IPS-15b (cell line): ENCODE data around the gene TVP23A.
"Not testable (repeated sequence)": the region's sequence is repeated elsewhere in the genome, so short reads cannot be mapped to it uniquely, and the experiment has no call there.

Experiments
- H3K27me3 ChIP-seq: one replicate; pipeline ENCODE4 v1.6.1; 2013; ENCODE audit warnings: low read length; ENCODE audit not compliant: control insufficient read depth, insufficient read depth
- H3K36me3 ChIP-seq: one replicate; pipeline ENCODE4 v1.6.1; 2013; ENCODE audit warnings: low read length; ENCODE audit not compliant: control insufficient read depth, insufficient read depth
- H3K4me1 ChIP-seq: one replicate; pipeline ENCODE4 v1.6.1; 2013; ENCODE audit warnings: mild to moderate bottlenecking, low read length; ENCODE audit not compliant: control insufficient read depth, insufficient read depth
- H3K4me3 ChIP-seq: one replicate; pipeline ENCODE4 v1.5.1; 2013; ENCODE audit warnings: low read depth, low read length
- H3K9ac ChIP-seq: one replicate; pipeline ENCODE4 v1.6.1; 2013; ENCODE audit warnings: low read depth, mild to moderate bottlenecking, low read length
- H3K9me3 ChIP-seq: one replicate; pipeline ENCODE4 v1.6.1; 2013; ENCODE audit warnings: mild to moderate bottlenecking, low read length; ENCODE audit not compliant: control insufficient read depth, insufficient read depth

TVP23A gene

DNA sequence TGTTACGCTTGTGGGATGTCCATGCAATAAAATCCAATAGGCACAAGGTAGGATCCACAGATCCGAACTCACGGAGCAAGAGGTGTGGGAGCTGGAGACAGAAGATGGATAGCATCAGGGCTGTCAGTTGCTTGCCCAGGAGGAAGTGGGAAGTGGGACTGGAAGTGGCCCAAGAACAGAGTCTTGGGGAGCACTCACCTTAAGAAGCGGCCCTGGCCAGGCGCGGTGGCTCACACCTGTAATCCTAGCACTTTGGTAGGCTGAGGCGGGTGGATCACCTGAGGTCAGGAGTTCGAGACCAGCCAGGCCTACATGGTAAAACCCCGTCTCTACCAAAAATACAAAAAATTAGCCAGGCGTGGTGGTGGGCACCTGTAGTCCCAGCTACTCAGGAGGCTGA, 77.3 kb downstream of the TVP23A start:
- H3K9me3 ChIP-seq, H3K9ac ChIP-seq, H3K4me3 ChIP-seq, H3K27me3 ChIP-seq, H3K4me1 ChIP-seq, H3K36me3 ChIP-seq: not testable (repeated sequence)

- Histone ChIP-seq H3K27me3 (no peaks in the 10 kb centered on the region), H3K9ac (no peak overlapping the region), H3K4me1 (no peaks in the 10 kb centered on the region), H3K9me3 (no peaks in the 10 kb centered on the region), H3K36me3 (no peaks in the 10 kb centered on the region), H3K4me3 (no peak overlapping the region)
Measured at GRCh38 chr16:10740845-10741208, 77.8 kb downstream of the TVP23A start.

DNA sequence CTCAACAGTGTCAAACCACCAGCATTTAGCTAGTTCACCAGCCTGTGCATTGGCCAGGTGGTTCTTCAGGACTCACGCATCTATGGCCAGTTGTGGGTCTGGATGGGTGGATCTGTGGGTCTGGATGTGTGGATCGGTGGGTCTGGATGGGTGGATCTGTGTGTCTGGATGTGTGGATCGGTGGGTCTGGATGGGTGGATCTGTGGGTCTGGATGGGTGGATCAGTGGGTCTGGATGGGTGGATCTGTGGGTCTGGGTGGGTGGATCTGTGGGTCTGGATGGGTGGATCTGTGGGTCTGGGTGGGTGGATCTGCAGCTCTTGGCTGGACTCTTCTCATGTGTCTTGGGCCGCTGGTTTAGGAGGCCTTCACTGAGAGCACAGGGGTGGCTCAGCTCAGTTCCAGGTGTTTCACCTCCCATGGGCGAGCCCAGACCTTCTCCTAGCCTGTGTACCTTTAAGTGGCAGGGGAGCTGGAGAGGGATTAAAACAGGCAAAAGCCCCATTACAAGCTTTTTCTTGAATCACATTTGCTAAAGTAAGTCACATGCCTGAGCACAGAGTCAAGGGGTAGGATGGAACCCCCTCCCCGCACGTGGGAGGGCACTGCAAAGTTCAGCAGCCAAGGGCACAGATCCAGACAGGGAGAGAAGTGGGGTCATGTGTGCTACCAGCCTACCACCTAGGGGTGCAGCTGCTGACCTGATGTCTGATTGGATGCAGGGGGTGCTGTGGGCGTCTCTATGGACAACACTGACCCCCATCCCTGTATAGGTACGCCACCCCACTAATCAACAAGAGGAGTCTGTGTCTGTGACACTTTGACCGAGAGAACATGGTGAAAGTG, 78.4 kb downstream of the TVP23A start:
- no peak overlapping the region for H3K4me3 ChIP-seq
- no peaks in the 10 kb centered on the region for H3K36me3 ChIP-seq
- no peak overlapping the region for H3K9ac ChIP-seq
- no peaks in the 10 kb centered on the region for H3K27me3 ChIP-seq
- H3K9me3 ChIP-seq: no peaks in the 10 kb centered on the region
- H3K4me1 ChIP-seq: no peaks in the 10 kb centered on the region

DNA sequence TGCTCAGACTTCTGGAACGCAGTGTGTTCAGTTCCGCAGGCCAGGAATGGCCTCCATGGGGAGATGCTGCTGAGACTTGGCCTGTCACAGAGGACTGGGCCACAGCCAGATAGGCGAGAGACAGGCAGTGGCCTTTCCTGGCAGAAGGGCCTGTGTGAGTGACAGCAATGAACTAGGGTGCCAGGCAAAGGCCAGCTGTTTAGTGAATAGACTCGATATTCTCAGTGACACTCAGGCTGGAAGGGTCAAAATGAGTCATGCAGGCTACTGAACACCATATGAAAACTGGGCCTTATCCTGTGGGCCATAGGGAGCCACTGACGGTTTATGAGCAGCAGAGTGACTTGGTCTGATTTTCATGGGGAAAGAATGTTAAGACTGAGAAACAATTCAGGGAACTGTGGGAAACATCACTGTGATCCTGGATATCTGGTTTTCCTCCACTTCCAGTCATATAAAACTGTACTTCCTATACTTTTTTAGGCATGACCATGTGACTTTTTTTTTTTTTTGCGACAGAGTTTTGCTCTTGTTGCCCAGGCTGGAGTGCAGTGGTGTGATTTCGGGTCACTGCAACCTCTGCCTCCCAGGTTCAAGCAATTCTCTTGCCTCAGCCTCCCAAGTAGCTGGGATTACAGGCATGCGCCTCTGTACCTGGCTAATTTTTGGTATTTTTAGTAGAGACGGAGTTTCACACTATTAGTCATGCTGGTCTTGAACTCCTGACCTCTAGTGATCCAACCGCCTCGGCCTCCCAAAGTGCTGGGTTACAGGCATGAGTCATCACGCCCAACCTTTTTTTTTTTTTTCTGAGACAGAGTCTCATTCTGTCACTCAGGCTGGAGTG, 80.1 kb downstream of the TVP23A start:
- H3K4me3 ChIP-seq: no peak overlapping the region
- H3K36me3 ChIP-seq: no peaks in the 10 kb centered on the region
- H3K9ac ChIP-seq: no peak overlapping the region
- H3K27me3 ChIP-seq: no peaks in the 10 kb centered on the region
- no peaks in the 10 kb centered on the region for H3K4me1 ChIP-seq
- no peaks in the 10 kb centered on the region for H3K9me3 ChIP-seq

DNA sequence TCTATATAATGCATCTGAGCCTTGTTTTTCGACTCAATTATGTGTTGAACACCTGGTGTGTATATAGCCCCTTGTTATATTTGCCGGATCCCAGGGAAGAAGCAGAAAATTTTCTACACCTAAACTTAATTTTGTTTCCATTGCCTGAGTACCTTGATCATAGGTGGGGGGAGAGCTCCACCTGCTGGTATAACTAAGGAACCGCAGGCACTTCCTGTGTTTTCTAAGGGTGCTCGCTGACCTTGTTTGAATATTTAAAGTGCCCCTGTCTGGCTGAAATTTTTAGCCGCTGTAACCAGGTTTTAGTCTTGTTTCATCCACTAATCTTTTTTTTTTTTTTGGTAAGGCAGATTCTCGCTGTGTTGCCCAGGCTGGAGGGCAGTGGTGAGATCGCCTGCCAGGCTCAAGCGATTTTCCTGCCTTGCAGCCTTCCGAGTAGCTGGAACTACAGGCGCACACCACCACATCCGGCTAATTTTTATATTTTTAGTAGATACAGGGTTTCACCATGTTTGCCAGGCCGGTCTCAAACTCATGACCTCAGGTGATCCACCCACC, 81.4 kb downstream of the TVP23A start:
- H3K9ac ChIP-seq: no peak overlapping the region
- no peaks in the 10 kb centered on the region for H3K4me1 ChIP-seq
- H3K27me3 ChIP-seq: no peaks in the 10 kb centered on the region
- no peaks in the 10 kb centered on the region for H3K36me3 ChIP-seq
- H3K9me3 ChIP-seq: no peaks in the 10 kb centered on the region
- no peak overlapping the region for H3K4me3 ChIP-seq

GRCh38 chr16:10731790-10732189, 86.8 kb downstream of the TVP23A start:
- Histone ChIP-seq H3K9ac (no peak overlapping the region), H3K9me3 (no peaks in the 10 kb centered on the region), H3K27me3 (no peaks in the 10 kb centered on the region), H3K4me1 (no peaks in the 10 kb centered on the region), H3K36me3 (no peaks in the 10 kb centered on the region), H3K4me3 (no peak overlapping the region)

DNA sequence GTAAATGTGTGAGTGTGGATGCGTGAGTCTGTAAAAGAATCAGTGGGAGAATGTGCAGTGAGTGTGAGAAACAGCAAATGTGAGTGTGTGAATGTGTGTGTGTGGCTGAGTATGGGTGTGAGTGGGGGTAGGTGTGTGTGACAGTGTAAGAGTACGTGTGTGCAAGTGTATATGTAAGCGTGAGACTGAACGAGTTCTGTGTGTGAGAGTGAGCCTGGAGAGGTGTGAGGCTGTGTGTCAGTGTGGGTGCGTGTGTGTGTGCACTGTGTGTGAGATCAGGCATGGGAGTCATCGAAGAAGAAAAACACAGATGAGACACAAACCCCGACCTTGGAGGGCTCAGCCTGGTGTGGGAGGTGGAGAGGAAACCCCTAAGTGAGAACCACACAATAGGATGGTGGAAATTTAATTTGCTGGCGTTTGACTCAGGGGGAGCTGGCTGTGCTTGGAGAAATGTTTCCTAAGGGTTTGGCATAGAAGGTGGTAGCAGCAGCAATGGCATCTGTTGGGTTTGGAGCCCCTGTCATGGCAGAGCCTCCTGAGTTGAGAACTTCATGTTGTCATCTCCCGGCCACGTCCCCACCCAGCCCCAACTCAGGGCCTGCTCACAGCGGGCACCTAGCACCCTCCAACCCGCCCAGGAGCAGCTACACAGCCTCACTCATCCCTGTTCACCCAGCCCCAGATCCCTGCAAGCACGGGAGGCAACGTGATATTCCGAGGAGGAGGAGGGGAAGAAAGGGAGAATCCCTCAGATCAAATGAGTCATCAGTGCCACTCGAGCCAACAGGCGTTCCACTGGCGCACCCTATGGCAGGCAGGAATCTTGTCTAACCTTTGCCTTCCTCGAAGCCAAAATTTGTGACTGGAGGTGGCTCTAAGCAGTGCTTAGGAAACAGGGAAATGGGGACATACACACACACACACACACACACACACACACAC, 89.2 kb downstream of the TVP23A start:
- no peaks in the 10 kb centered on the region for H3K36me3 ChIP-seq
- no peaks in the 10 kb centered on the region for H3K27me3 ChIP-seq
- H3K4me3 ChIP-seq: no peak overlapping the region
- no peaks in the 10 kb centered on the region for H3K9me3 ChIP-seq
- H3K9ac ChIP-seq: no peak overlapping the region
- no peaks in the 10 kb centered on the region for H3K4me1 ChIP-seq

GRCh38 chr16:10728003-10728887, 90.3 kb downstream of the TVP23A start:
- Histone ChIP-seq H3K9ac (no peak overlapping the region), H3K9me3 (no peaks in the 10 kb centered on the region), H3K4me3 (no peak overlapping the region), H3K36me3 (no peaks in the 10 kb centered on the region), H3K4me1 (no peaks in the 10 kb centered on the region), H3K27me3 (no peaks in the 10 kb centered on the region)
